ENCODE measurements around the gene CATSPER1. TPM values are rescaled to one million over a fixed set of nuclear protein-coding genes. Genes with fewer than 3 reads are reported as not detected.

The CATSPER1 gene
- total RNA-seq, 1 experiment from 2014 or later, result 4.2 TPM

DNA sequence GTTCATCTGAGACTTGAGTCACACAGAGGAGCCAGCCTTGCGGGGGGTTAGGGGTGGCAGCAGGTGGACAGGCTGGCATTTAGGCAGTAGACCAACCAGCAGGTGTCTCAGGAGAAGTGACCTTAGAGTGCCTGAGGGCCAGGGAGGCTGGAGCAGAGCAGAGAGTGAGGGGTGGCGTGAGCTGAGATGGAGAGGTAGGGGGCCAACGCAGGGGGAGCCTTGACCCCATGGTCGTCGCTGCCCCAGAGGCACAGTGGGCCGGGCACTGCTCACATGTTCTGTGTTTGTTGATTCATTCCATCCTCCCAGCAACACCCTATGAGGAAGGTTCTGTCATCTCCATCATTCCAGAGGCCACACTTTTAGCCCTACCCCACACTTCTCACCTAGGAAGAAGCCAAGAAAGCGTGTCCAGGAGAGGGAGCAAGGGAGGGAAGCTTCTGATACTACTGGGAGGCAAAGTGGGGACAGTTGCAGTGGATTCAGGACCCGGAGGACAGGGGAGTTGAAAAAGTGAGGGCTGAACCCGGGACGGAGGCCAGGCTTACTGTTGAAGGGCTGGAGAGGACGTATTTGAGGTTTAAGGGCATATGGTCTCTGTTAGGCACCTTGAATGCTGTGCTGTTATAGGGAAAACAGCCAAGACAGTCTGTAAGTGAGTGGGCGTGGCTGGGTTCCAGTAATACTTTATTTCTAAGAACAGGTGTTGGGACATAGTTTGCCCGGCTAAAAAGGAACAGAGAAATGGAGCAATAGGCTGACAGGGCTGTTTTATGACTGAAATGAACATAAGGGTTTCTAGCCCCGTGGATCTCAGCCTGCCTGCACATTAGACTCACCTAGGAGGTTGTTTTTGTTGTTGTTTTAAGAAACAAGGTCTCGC is 57.4 kb downstream of the CATSPER1 start:
- H3F3A ChIP-seq (ENCODE audit: insufficient read depth, low read depth), result peaks cover 18% of the 10 kb centered on the region
- peaks cover 28% of the 10 kb centered on the region; the same call in 1 of the 2 replicates for H3K36me3 ChIP-seq (ENCODE audit: low read depth)
- TF ChIP-seq, protein P1, sequence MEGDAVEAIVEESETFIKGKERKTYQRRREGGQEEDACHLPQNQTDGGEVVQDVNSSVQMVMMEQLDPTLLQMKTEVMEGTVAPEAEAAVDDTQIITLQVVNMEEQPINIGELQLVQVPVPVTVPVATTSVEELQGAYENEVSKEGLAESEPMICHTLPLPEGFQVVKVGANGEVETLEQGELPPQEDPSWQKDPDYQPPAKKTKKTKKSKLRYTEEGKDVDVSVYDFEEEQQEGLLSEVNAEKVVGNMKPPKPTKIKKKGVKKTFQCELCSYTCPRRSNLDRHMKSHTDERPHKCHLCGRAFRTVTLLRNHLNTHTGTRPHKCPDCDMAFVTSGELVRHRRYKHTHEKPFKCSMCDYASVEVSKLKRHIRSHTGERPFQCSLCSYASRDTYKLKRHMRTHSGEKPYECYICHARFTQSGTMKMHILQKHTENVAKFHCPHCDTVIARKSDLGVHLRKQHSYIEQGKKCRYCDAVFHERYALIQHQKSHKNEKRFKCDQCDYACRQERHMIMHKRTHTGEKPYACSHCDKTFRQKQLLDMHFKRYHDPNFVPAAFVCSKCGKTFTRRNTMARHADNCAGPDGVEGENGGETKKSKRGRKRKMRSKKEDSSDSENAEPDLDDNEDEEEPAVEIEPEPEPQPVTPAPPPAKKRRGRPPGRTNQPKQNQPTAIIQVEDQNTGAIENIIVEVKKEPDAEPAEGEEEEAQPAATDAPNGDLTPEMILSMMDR (conservative IDR thresholded peaks at IDR 0.05), result no peak
- TF ChIP-seq EZH2 (IDR thresholded peaks at IDR 0.05; ENCODE audit: low read depth), result no peak
- H3K9me3 ChIP-seq (ENCODE audit: insufficient read depth, low read depth), result no peaks in the 10 kb centered on the region
- ChIA-PET POLR2A (ENCODE audit: unreplicated experiment) (no interaction called here), CTCF (no interaction called here)
- H3K9me2 ChIP-seq (ENCODE audit: insufficient read depth), result no peaks in the 10 kb centered on the region
- H4K20me1 ChIP-seq (ENCODE audit: insufficient read depth), result peaks cover 11% of the 10 kb centered on the region
- BruUV-seq (replicated peaks), result no TSS peak
- H3K4me2 ChIP-seq, result no peak overlapping the region
- H3K79me2 ChIP-seq (ENCODE audit: low read depth), result peaks cover 11% of the 10 kb centered on the region
- H3K4me1 ChIP-seq (replicated peaks; ENCODE audit: insufficient read depth), result no peaks in the 10 kb centered on the region
- intact Hi-C loops (cut with micrococcal nuclease; ENCODE audit: unreplicated experiment), result no loop called here
- no peak overlapping the region for H2AFZ ChIP-seq
- no peak for DNase-seq
- H3K4me3 ChIP-seq, result no peak overlapping the region
- no peaks in the 10 kb centered on the region for H3K27me3 ChIP-seq (ENCODE audit: insufficient read depth, low read depth)
- no peak overlapping the region for H3K27ac ChIP-seq

DNA sequence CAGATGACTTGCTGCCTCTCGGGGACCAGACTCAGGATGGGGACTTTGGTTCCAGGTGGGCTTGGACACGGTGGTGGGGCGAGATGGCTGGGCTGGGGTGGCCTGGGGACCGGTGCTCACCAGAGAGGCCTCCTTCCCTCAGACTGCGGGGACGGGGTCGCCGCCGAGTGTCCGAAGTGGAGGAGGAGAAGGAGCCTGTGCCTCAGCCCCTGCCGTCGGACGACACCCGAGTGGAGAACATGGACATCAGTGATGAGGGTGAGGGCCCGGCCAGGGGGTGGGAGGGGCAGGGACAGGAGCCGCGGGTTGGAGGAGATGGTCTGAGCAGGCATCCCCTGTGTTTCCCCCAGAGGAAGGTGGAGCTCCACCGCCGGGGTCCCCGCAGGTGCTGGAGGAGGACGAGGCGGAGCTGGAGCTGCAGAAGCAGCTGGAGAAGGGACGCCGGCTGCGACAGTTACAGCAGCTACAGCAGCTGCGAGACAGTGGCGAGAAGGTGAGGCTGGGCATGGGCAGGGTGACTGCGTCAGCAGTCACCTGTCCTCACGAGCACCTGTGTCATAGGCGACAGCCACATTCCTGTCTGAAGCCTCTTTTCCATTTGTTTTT is 58.8 kb downstream of the CATSPER1 start:
- peaks cover 13% of the 10 kb centered on the region for H3F3A ChIP-seq (ENCODE audit: insufficient read depth, low read depth)
- POLR2A ChIA-PET (ENCODE audit: unreplicated experiment), result interaction anchor here (0.6 kb wide), 1 partner anchor 267 kb away, joined by 18 read pairs; no protein-coding TSS in a partner anchor
- H2AFZ ChIP-seq, result no peak overlapping the region
- H3K4me3 ChIP-seq, result no peak overlapping the region
- no peak for TF ChIP-seq EZH2 (IDR thresholded peaks at IDR 0.05; ENCODE audit: low read depth)
- TF ChIP-seq, protein P1 (conservative IDR thresholded peaks at IDR 0.05), result no peak
- H3K36me3 ChIP-seq (ENCODE audit: low read depth), result peaks cover 19% of the 10 kb centered on the region; the same call in 1 of the 2 replicates
- H3K9me3 ChIP-seq (ENCODE audit: insufficient read depth, low read depth), result no peaks in the 10 kb centered on the region
- H3K9me2 ChIP-seq (ENCODE audit: insufficient read depth), result no peaks in the 10 kb centered on the region
- peaks cover 17% of the 10 kb centered on the region for H4K20me1 ChIP-seq (ENCODE audit: insufficient read depth)
- H3K4me1 ChIP-seq (replicated peaks; ENCODE audit: insufficient read depth), result peaks cover 11% of the 10 kb centered on the region
- no peak for DNase-seq
- CTCF ChIA-PET, result interaction anchor here (0.6 kb wide), 1 partner anchor 241 kb away, joined by 8 read pairs; no protein-coding TSS in a partner anchor
- BruUV-seq (replicated peaks), result no TSS peak
- H3K4me2 ChIP-seq, result no peak overlapping the region
- H3K79me2 ChIP-seq (ENCODE audit: low read depth), result peaks cover 25% of the 10 kb centered on the region
- intact Hi-C loops (cut with micrococcal nuclease; ENCODE audit: unreplicated experiment), result no loop called here
- H3K27ac ChIP-seq, result no peak overlapping the region
- no peaks in the 10 kb centered on the region for H3K27me3 ChIP-seq (ENCODE audit: insufficient read depth, low read depth)

Other genes with a start within 250 kb of the CATSPER1 start
- 20.8 and 28.0 TPM in 2 replicates for gene AP5B1, start 245.5 kb downstream of the CATSPER1 start, total RNA-seq (2021)
- 10.2 and 10.5 TPM in 2 replicates for gene OVOL1, start 239.4 kb downstream of the CATSPER1 start, total RNA-seq (2021)
- not detected in 2 replicates for gene SNX32, start 192.5 kb downstream of the CATSPER1 start, total RNA-seq (2021)
- gene CFL1, start 168.3 kb downstream of the CATSPER1 start, total RNA-seq (2021), result 1,598 and 1,798 TPM in 2 replicates
- 62.7 and 64.2 TPM in 2 replicates for gene MUS81, start 166.0 kb downstream of the CATSPER1 start, total RNA-seq (2021)
- 18.1 and 32.3 TPM in 2 replicates for gene EFEMP2, start 153.7 kb downstream of the CATSPER1 start, total RNA-seq (2021)
- not detected in 2 replicates for gene CTSW, start 146.6 kb downstream of the CATSPER1 start, total RNA-seq (2021)
- gene FIBP, start 138.0 kb downstream of the CATSPER1 start, total RNA-seq (2021), result 105 and 141 TPM in 2 replicates
- 45.0 and 95.0 TPM in 2 replicates for gene CCDC85B, start 135.8 kb downstream of the CATSPER1 start, total RNA-seq (2021)
- gene FOSL1, start 126.1 kb downstream of the CATSPER1 start, total RNA-seq (2021), result 58.8 and 69.9 TPM in 2 replicates
- gene C11orf68, start 107.4 kb downstream of the CATSPER1 start, total RNA-seq (2021), result 36.5 and 43.9 TPM in 2 replicates
- gene DRAP1, start 107.1 kb downstream of the CATSPER1 start, total RNA-seq (2021), result 196 and 220 TPM in 2 replicates
- gene TSGA10IP, start 81.0 kb downstream of the CATSPER1 start, total RNA-seq (2021), result not detected in 2 replicates
- 74.6 and 78.8 TPM in 2 replicates for gene SART1, start 64.7 kb downstream of the CATSPER1 start, total RNA-seq (2021)
- gene EIF1AD, start 24.3 kb downstream of the CATSPER1 start, total RNA-seq (2021), result 42.9 and 55.2 TPM in 2 replicates
- 386 and 513 TPM in 2 replicates for gene BANF1, start 24.0 kb downstream of the CATSPER1 start, total RNA-seq (2021)
- gene CST6, start 14.5 kb downstream of the CATSPER1 start, total RNA-seq (2021), result 52.0 and 58.5 TPM in 2 replicates
- not detected in 2 replicates for gene GAL3ST3, start 22.7 kb upstream of the CATSPER1 start, total RNA-seq (2021)
- gene SF3B2, start 25.9 kb upstream of the CATSPER1 start, total RNA-seq (2021), result 221 and 224 TPM in 2 replicates
- 100 and 102 TPM in 2 replicates for gene PACS1, start 43.8 kb upstream of the CATSPER1 start, total RNA-seq (2021)
- gene KLC2, start 231.2 kb upstream of the CATSPER1 start, total RNA-seq (2021), result 48.3 and 58.4 TPM in 2 replicates
- gene RAB1B, start 242.2 kb upstream of the CATSPER1 start, total RNA-seq (2021), result 209 and 232 TPM in 2 replicates